Natural killer cell (primary cell): Measurements from ENCODE around the gene DNLZ. TPM values are rescaled to one million over a fixed set of nuclear protein-coding genes. Genes with fewer than 3 reads are reported as not detected.

Experiments used
- ATAC-seq, 3 donors: fragments of 150-1000 bp in 2 of 3; fragments of 200-7000 bp in 1 of 3; cut with Tn5 transposase; 1 replicate in 1 of 3; 2 replicates in 2 of 3; pipeline ENCODE4 v1.10.0; 2021; ENCODE audit warnings: mild to moderate bottlenecking in 2 of 3, moderate library complexity in 2 of 3
- DNase-seq, 2 donors: peaks; one replicate each; pipeline versions ENCODE4 v3.0.0 to v3.0.0-alpha.2; 2013 to 2021; ENCODE audit warnings: mixed read lengths in 1 of 2
- H3K27ac ChIP-seq: one replicate; pipeline ENCODE4 v1.5.1; 2013; ENCODE audit warnings: mild to moderate bottlenecking, low read length
- H3K27me3 ChIP-seq: one replicate; pipeline ENCODE4 v1.6.1; 2013; ENCODE audit warnings: low read length; ENCODE audit not compliant: control insufficient read depth, insufficient read depth
- H3K36me3 ChIP-seq: one replicate; pipeline ENCODE4 v1.6.1; 2013; ENCODE audit warnings: low read length; ENCODE audit not compliant: control insufficient read depth, insufficient read depth
- H3K4me1 ChIP-seq: one replicate; pipeline ENCODE4 v1.6.1; 2013; ENCODE audit warnings: low read length; ENCODE audit not compliant: control insufficient read depth, insufficient read depth
- H3K4me3 ChIP-seq: one replicate; pipeline ENCODE4 v1.5.1; 2013; ENCODE audit warnings: low read length
- H3K9me3 ChIP-seq: one replicate; pipeline ENCODE4 v1.6.1; 2013; ENCODE audit warnings: low read length; ENCODE audit not compliant: control insufficient read depth, insufficient read depth
- H3K27ac Mint-ChIP-seq, 2 donors: one replicate each; pipeline ENCODE4 v1.8.0; 2022; ENCODE audit warnings: mild to moderate bottlenecking in 2 of 2, mixed read lengths in 2 of 2, moderate library complexity in 1 of 2
- H3K27me3 Mint-ChIP-seq, 2 donors: one replicate each; pipeline ENCODE4 v1.8.0; 2022; ENCODE audit warnings: low read depth in 2 of 2, mixed read lengths in 2 of 2
- H3K36me3 Mint-ChIP-seq: one replicate; pipeline ENCODE4 v1.8.0; 2022; ENCODE audit warnings: mixed read lengths
- H3K4me1 Mint-ChIP-seq, 2 donors: one replicate each; pipeline ENCODE4 v1.8.0; 2022; ENCODE audit warnings: mixed read lengths in 2 of 2
- H3K4me3 Mint-ChIP-seq: one replicate; pipeline ENCODE4 v1.8.0; 2022; ENCODE audit warnings: mild to moderate bottlenecking, moderate library complexity, mixed read lengths
- H3K9me3 Mint-ChIP-seq, 2 donors: one replicate each; pipeline ENCODE4 v1.8.0; 2022; ENCODE audit warnings: mixed read lengths in 2 of 2
- WGBS: methylation state at CpG from one replicate; pipeline ENCODE4 v1.1.7; 2013; ENCODE audit warnings: missing lambda C conversion rate; ENCODE audit not compliant: insufficient coverage; 5-methylcytosine and 5-hydroxymethylcytosine counted together
- intact Hi-C: fragments of 100-400 bp; cut with micrococcal nuclease; formaldehyde crosslinking; loops from one replicate; pipeline ENCODE4 v1.14.2; 2022
- total RNA-seq, 4 donors: library from RNA; stranded (reverse); fragments of 120-200 nt in 1 of 4; gene quantifications; one replicate each; pipeline versions ENCODE4 v1.2.3 to v1.2.4, GENCODE V29; 2013 to 2022
- TF ChIP-seq, protein P1 (sequence below): fragments of 200-600 bp; IDR thresholded peaks from one replicate; pipeline ENCODE4 v1.8.0; 2022; ENCODE audit warnings: antibody characterized with exemption

The DNLZ gene
- 10 to 100 TPM; 24.6 to 34.8 (median 28.9) TPM for total RNA-seq
- 21.3 TPM for total RNA-seq (2013)

DNA sequence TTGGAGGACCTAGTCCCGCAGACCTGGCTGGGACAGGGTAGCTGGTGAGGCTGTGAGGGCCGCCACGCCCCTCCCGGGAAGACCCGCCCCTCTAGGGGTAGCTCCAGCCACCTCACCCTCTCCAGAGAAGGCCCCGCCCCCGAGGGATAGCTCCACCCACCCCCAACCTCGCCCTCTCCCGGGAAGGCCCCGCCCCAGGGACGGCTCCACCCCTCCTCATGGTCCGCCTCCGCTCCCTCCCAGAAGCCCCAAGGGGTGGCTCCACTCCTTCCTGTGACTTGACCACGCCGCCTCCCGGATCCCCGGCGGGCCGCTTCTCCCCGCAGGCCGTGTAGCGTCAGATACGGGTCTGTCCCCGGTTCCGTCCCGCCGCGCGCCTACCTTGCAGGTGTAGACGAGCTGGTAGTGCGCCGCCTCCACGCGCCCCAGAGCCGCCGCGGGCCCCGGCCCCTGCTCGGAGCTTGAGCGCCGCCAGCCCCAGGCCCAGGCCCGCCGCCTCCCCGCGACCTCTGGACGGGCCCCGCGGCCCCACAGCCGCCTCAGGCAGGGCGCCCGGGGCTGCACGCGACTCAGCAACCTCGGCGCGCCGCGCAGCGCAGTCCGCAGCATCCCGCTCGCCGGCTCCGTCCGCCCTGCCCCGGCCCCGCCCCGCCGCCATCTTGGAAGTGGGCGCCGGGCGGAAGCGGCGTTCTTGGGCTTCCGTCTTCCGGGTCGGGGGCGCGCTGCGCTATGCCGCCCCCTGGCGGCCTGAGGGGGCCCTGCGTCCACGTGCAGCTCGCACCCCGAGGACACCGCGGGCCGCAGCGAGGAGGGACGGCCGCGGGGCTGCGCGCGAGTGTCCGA is at the start of gene DNLZ:
Gene DNLZ, minus strand, starts transcription at position 639 of the 843 bp plus-strand sequence. Its CDS starts 30 bp downstream, at position 609.
- ATAC-seq (peak; percentile 83 to 94 (median 85)), DNase-seq (peak; percentile 85 to 94)
- H3K27me3 Mint-ChIP-seq = no peaks in the 10 kb centered on the region
- peak within 1 kb of the TSS; percentile 84 for H3K4me3 Mint-ChIP-seq
- peak within 1 kb of the TSS; percentile 78 for H3K4me3 ChIP-seq
- H3K4me1 ChIP-seq = peaks cover 29% of the 10 kb centered on the region
- peak within 1 kb of the TSS; percentile 48 to 66 for H3K27ac Mint-ChIP-seq
- no peaks in the 10 kb centered on the region for H3K9me3 ChIP-seq
- H3K36me3 Mint-ChIP-seq = no peaks in the 10 kb centered on the region
- H3K27ac ChIP-seq = peak within 1 kb of the TSS; percentile 60
- H3K27me3 ChIP-seq = no peaks in the 10 kb centered on the region
- TF ChIP-seq, protein P1, sequence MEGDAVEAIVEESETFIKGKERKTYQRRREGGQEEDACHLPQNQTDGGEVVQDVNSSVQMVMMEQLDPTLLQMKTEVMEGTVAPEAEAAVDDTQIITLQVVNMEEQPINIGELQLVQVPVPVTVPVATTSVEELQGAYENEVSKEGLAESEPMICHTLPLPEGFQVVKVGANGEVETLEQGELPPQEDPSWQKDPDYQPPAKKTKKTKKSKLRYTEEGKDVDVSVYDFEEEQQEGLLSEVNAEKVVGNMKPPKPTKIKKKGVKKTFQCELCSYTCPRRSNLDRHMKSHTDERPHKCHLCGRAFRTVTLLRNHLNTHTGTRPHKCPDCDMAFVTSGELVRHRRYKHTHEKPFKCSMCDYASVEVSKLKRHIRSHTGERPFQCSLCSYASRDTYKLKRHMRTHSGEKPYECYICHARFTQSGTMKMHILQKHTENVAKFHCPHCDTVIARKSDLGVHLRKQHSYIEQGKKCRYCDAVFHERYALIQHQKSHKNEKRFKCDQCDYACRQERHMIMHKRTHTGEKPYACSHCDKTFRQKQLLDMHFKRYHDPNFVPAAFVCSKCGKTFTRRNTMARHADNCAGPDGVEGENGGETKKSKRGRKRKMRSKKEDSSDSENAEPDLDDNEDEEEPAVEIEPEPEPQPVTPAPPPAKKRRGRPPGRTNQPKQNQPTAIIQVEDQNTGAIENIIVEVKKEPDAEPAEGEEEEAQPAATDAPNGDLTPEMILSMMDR = peak; percentile 97
- H3K36me3 ChIP-seq = peaks cover 2% of the 10 kb centered on the region
- peaks cover 0 to 5% of the 10 kb centered on the region in 2 donors for H3K4me1 Mint-ChIP-seq
- no peaks in the 10 kb centered on the region for H3K9me3 Mint-ChIP-seq
- WGBS = under 1% methylated on average over 97 of the region's 97 CpGs
- intact Hi-C loops = loop anchor here (10.0 kb wide), 1 partner anchor 49 kb away; no protein-coding TSS in a partner anchor

DNA sequence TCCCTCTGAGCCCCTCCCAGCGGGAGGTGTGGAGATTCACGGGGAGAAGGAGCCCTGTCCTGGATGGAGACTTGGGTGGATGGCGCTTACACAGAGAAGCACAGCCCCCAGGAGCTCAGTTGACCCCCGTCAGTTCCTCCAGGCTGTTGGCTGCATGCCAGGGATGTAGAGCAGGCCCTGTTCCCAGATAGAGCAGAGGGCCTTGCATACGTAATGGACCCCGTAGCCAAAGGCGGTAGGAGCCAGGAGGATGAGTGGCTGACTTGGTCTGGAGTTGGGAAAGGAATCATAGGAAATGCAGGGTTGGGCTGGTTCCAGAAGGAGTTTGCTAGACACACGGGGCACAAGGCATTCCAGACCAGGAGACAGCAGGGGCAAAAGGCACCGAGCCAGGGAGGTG is 49.4 kb upstream of the DNLZ start:
- intact Hi-C loops = no loop called here
- no peak for ATAC-seq
- H3K27me3 ChIP-seq = no peaks in the 10 kb centered on the region
- H3K36me3 ChIP-seq = peaks cover 39% of the 10 kb centered on the region
- no peak overlapping the region for H3K27ac ChIP-seq
- no peak overlapping the region for H3K4me3 Mint-ChIP-seq
- DNase-seq = no peak
- peaks cover 29% of the 10 kb centered on the region for H3K4me1 ChIP-seq
- H3K4me3 ChIP-seq = no peak overlapping the region
- 94% methylated on average over 9 of the region's 9 CpGs for WGBS
- H3K9me3 ChIP-seq = no peaks in the 10 kb centered on the region
- TF ChIP-seq, protein P1 = no peak
- no peak overlapping the region for H3K27ac Mint-ChIP-seq
- H3K27me3 Mint-ChIP-seq = no peaks in the 10 kb centered on the region
- H3K9me3 Mint-ChIP-seq = no peaks in the 10 kb centered on the region
- H3K36me3 Mint-ChIP-seq = no peaks in the 10 kb centered on the region
- peaks cover 15 to 38% of the 10 kb centered on the region in 2 donors for H3K4me1 Mint-ChIP-seq

DNA sequence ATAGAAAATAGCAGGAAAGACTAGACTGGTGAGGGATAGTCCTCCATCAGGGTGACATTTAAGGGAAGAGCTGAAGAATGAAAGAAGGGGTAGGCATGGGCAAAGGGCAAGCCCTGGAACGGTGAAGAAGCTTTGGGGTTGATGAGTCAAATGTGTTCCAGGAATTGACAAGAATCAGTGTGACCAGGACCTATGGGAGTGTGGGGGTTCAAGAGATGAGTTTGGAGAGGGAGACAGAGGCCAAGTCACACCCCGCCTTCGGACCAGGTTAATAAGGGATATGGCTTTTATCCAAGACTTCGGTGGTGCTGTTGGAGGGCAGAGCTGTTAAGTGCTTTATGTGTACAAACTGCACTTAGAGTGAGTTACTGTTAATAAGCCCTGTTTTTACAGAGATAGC is 47.8 kb upstream of the DNLZ start:
- Mint-ChIP-seq H3K9me3 (no peaks in the 10 kb centered on the region), H3K36me3 (no peaks in the 10 kb centered on the region), H3K4me1 (peaks cover 20 to 38% of the 10 kb centered on the region in 2 donors), H3K27ac (peak overlapping the region; percentile 88 to 92), H3K27me3 (no peaks in the 10 kb centered on the region), H3K4me3 (peak overlapping the region; percentile 89)
- Histone ChIP-seq H3K36me3 (peaks cover 35% of the 10 kb centered on the region), H3K27me3 (no peaks in the 10 kb centered on the region), H3K4me3 (peak overlapping the region; percentile 95), H3K27ac (no peak overlapping the region), H3K9me3 (no peaks in the 10 kb centered on the region), H3K4me1 (peaks cover 29% of the 10 kb centered on the region)
- TF ChIP-seq, protein P1 = no peak
- no peak for DNase-seq
- intact Hi-C loops = no loop called here
- WGBS = 72% methylated on average over 4 of the region's 4 CpGs
- no peak for ATAC-seq
